Kidney (tissue), 14 donors: ENCODE measurements around the gene PRPSAP1. TPM values are rescaled to one million over a fixed set of nuclear protein-coding genes. Genes with fewer than 3 reads are reported as not detected.

Experiments used
- DNase-seq, 5 donors: peaks; one replicate each; pipeline ENCODE4 v3.0.0-alpha.2; 2013 to 2020
- FAIRE-seq: peaks from 2 replicates; lab custom pipeline; 2012; peaks lifted over from hg19 to GRCh38; lab: Jason Lieb, UNC
- H3K27ac ChIP-seq, 2 donors: one replicate each; pipeline ENCODE4 v1.7.0; 2013; ENCODE audit warnings: low read depth in 2 of 2, low read length in 2 of 2, inconsistent platforms in 1 of 2
- H3K27me3 ChIP-seq: one replicate; pipeline ENCODE4 v1.7.1; 2013; ENCODE audit warnings: low read length, inconsistent platforms; ENCODE audit not compliant: control insufficient read depth, insufficient read depth
- H3K36me3 ChIP-seq, 3 donors: one replicate each; pipeline versions ENCODE4 v1.7.0 to v1.7.1; 2013; ENCODE audit warnings: low read length in 3 of 3, control low read depth in 1 of 3, inconsistent platforms in 1 of 3; ENCODE audit not compliant: insufficient read depth in 3 of 3, control insufficient read depth in 2 of 3
- H3K4me1 ChIP-seq, 3 donors: one replicate each; pipeline versions ENCODE4 v1.7.0 to v1.7.1; 2013; ENCODE audit warnings: low read length in 3 of 3, inconsistent platforms in 1 of 3, low read depth in 1 of 3; ENCODE audit not compliant: control insufficient read depth in 2 of 3, insufficient read depth in 2 of 3
- H3K4me3 ChIP-seq, 3 donors: one replicate each; pipeline versions ENCODE4 v1.7.0 to v1.8.1; 2013; ENCODE audit warnings: low read length in 3 of 3, control low read depth in 1 of 3, inconsistent platforms in 1 of 3
- H3K9ac ChIP-seq, 3 donors: one replicate each; pipeline versions ENCODE4 v1.7.0 to v1.7.1; 2013; ENCODE audit warnings: low read length in 3 of 3, control low read depth in 1 of 3, inconsistent platforms in 1 of 3
- H3K9me3 ChIP-seq, 3 donors: one replicate each; pipeline versions ENCODE4 v1.7.0 to v1.7.1; 2013; ENCODE audit warnings: low read length in 3 of 3, control low read depth in 1 of 3, inconsistent platforms in 1 of 3; ENCODE audit not compliant: control insufficient read depth in 2 of 3, insufficient read depth in 1 of 3
- CTCF ChIP-seq: IDR thresholded peaks from 3 replicates; pipeline ENCODE4 v1.5.1; 2012; ENCODE audit warnings: mild to moderate bottlenecking, moderate library complexity, borderline replicate concordance; ENCODE audit not compliant: insufficient read depth; ENCODE audit errors: extremely low read depth
- intact Hi-C: fragments of 100-400 bp; cut with DNase I; formaldehyde crosslinking; loops from one replicate; pipeline ENCODE4 v1.11.1; 2022
- polyA plus RNA-seq: library from polyadenylated mRNA; stranded (reverse); fragments of 350-450 nt; fragmentation: Illumina TruSeq; extraction: RNeasy Lipid Tissue Mini Kit (QIAGEN cat#74804); gene quantifications from one replicate; pipeline ENCODE4 v1.2.3, GENCODE V29; 2014; ENCODE audit warnings: low read depth, low replicate concordance; ENCODE audit not compliant: insufficient read depth
- total RNA-seq: library from RNA; stranded (reverse); fragmentation: NEBNext Ultra II Directional; extraction: Animal tissue kit (Norgen Biotek cat#: 25700); gene quantifications from one replicate; pipeline ENCODE4 v1.2.1, GENCODE V29; 2021
- donor health status: control.
- donor health status: control.
- donor health status: control.
- donor health status: control.
- donor health status: control.
- donor health status: DM: yes; HTN: yes; CAD: no.
- donor health status: Normal renal cell carcinoma (clear cell type).

The PRPSAP1 gene
- total and polyA plus RNA-seq, 2 donors from 2014 or later, result 37.6 to 39.9 TPM

GRCh38 chr17:76264755-76265623 is 88.7 kb downstream of the PRPSAP1 start, which contains the start of gene UBALD2:
TSS of gene UBALD2 (plus strand) at chr17:76265348. CDS start at chr17:76265506, 158 bp downstream.
- Histone ChIP-seq H3K27me3 (no peaks in the 10 kb centered on the region), H3K4me1 (peaks cover 10 to 46% (median 35%) of the 10 kb centered on the region in 3 donors), H3K36me3 (no peaks in the 10 kb centered on the region), H3K4me3 (peak within 1 kb of the TSS; percentile 64 to 87 (median 72)), H3K9me3 (no peaks in the 10 kb centered on the region), H3K9ac (peak within 1 kb of the TSS; percentile 48 to 74 (median 50)), H3K27ac (peak within 1 kb of the TSS; percentile 82 to 92)
- FAIRE-seq (peak; percentile 90), DNase-seq (peak; percentile 99 to 100 (median 99))
- intact Hi-C loops, result no loop called here
- no peak for TF ChIP-seq CTCF

- intact Hi-C loops, result no loop called here
- peak overlapping the region in 2 of 3 donors; percentile 8 to 13 for H3K9ac ChIP-seq
- DNase-seq, result no peak
- H3K27ac ChIP-seq, result peak overlapping the region in 1 of 2 donors; percentile 76
- no peaks in the 10 kb centered on the region for H3K27me3 ChIP-seq
- no peak for TF ChIP-seq CTCF
- H3K9me3 ChIP-seq, result no peaks in the 10 kb centered on the region
- no peaks in the 10 kb centered on the region for H3K36me3 ChIP-seq
- H3K4me3 ChIP-seq, result peak overlapping the region in 2 of 3 donors; percentile 5 to 42
- H3K4me1 ChIP-seq, result peaks cover 10 to 42% (median 34%) of the 10 kb centered on the region in 3 donors
- FAIRE-seq, result no peak
These were observed 89.3 kb downstream of the PRPSAP1 start for GRCh38 chr17:76264425-76264754.

- H3K36me3 ChIP-seq, result no peaks in the 10 kb centered on the region
- H3K4me3 ChIP-seq, result no peak overlapping the region
- H3K9ac ChIP-seq, result no peak overlapping the region
- TF ChIP-seq CTCF, result no peak
- peaks cover 10 to 37% (median 29%) of the 10 kb centered on the region in 3 donors for H3K4me1 ChIP-seq
- peak overlapping the region; percentile 63 to 76 for H3K27ac ChIP-seq
- H3K27me3 ChIP-seq, result no peaks in the 10 kb centered on the region
- intact Hi-C loops, result no loop called here
- DNase-seq (no peak), FAIRE-seq (no peak)
- no peaks in the 10 kb centered on the region for H3K9me3 ChIP-seq
These were observed 89.8 kb downstream of the PRPSAP1 start for GRCh38 chr17:76263896-76264295.
